GM12891 (cell line): Measurements from ENCODE around the gene HIGD2A.

ENCODE experiments used
- DNase-seq: peaks from one replicate; pipeline ENCODE4 v3.0.0; 2011; ENCODE audit warnings: low spot score; ENCODE audit not compliant: insufficient read length
- FAIRE-seq: peaks from 2 replicates; lab custom pipeline; 2011; peaks lifted over from hg19 to GRCh38; lab: Jason Lieb, UNC
- PAX5 ChIP-seq: IDR thresholded peaks from 2 replicates; pipeline ENCODE4 v1.6.1; 2011; ENCODE audit warnings: low read length, moderate library complexity, mild to moderate bottlenecking; ENCODE audit not compliant: insufficient read depth, severe bottlenecking
- POLR2A ChIP-seq: IDR thresholded peaks from 2 replicates; pipeline ENCODE4 v1.6.1; 2011; ENCODE audit warnings: low read depth, low read length, control low read depth
- POLR2AphosphoS5 ChIP-seq: IDR thresholded peaks from 2 replicates; pipeline ENCODE4 v1.6.1; 2011; ENCODE audit warnings: low read depth, low read length, control low read depth
- POU2F2 ChIP-seq: IDR thresholded peaks from 2 replicates; pipeline ENCODE4 v1.6.1; 2011; ENCODE audit warnings: low read depth, mild to moderate bottlenecking, control low read depth, low read length, moderate library complexity
- SPI1 ChIP-seq: IDR thresholded peaks from 2 replicates; pipeline ENCODE4 v1.6.1; 2011; ENCODE audit warnings: low read depth, low read length, control low read depth
- TAF1 ChIP-seq: IDR thresholded peaks from 2 replicates; pipeline ENCODE4 v1.6.1; 2011; ENCODE audit warnings: low read depth, low read length, control low read depth

HIGD2A gene

GRCh38 chr5:176425791-176426190, 37.2 kb downstream of the HIGD2A start:
- DNase-seq (no peak), FAIRE-seq (no peak)
- TF ChIP-seq POLR2AphosphoS5 (no peak), POU2F2 (no peak), SPI1 (no peak), TAF1 (no peak), POLR2A (no peak), PAX5 (no peak)

DNA sequence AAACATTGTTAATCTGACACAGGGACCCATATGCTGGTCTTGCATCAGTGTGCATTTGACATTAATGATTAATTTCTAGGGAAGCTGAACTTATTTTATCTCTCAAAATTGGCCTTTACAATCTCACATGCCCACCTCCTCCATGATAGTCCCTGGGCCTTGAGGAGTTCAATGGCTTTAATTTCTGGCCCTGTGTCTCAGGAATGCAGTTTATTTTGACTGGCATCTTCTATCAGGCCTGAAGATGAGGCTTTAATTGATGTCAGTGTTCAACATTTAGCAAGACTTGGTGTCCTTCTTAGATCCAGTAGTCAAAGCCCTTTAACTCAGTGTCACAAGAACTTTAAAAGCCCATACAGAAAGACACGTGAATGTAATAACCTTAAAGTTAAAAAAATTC, 38.3 kb downstream of the HIGD2A start:
- no peak for FAIRE-seq
- DNase-seq, result no peak
- no peak for TF ChIP-seq POLR2AphosphoS5
- TF ChIP-seq PAX5, result no peak
- no peak for TF ChIP-seq SPI1
- TF ChIP-seq POU2F2, result no peak
- no peak for TF ChIP-seq POLR2A
- TF ChIP-seq TAF1, result no peak

DNA sequence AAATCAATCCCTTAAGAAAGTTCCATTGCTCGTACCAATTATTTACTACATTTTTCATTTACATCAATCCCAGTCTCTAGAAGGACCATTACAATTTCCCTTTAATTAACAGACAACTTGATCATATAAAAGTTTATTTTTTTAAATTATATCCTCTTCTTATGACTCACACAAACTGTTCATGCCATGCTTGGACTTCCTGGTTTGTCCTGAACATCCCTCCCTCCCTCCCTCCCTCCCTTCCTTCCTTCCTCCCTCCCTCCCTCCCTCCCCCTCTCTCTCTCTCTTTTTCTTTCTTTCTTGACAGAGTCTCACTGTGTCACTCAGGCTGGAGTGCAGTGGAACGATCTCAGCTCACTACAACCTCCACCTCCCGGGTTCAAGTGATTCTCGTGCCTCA, 39.4 kb downstream of the HIGD2A start:
- FAIRE-seq (no peak), DNase-seq (no peak)
- TF ChIP-seq POLR2A (no peak), POU2F2 (no peak), SPI1 (no peak), PAX5 (no peak), POLR2AphosphoS5 (no peak), TAF1 (no peak)

DNA sequence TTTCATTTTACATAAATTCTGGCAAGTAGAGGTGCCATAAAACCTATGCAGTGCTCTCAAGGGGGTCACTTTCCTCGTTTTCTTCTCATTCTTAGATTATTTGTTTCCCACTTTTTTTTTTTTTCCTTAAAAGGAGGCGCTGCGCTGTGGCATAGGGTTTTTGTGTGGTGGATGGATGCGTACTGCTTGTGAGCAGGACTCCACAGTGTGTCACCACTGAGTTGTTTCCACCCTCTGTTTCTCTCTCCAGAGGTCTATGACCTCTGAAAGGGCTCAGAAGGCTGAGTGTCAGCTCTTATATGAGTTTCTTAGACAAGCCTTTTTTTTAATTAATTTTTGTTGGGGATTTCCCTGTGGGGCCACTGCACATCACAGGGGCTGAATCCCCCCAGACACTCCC, 41.4 kb downstream of the HIGD2A start:
- DNase-seq, result no peak
- TF ChIP-seq POU2F2, result no peak
- no peak for TF ChIP-seq PAX5
- TF ChIP-seq POLR2AphosphoS5, result no peak
- no peak for TF ChIP-seq POLR2A
- no peak for TF ChIP-seq SPI1
- no peak for TF ChIP-seq TAF1
- no peak for FAIRE-seq

- no peak for FAIRE-seq
- TF ChIP-seq POU2F2 (no peak), POLR2A (no peak), POLR2AphosphoS5 (no peak), PAX5 (no peak), SPI1 (no peak), TAF1 (no peak)
- no peak for DNase-seq
These were observed 44.2 kb downstream of the HIGD2A start for GRCh38 chr5:176432707-176433106.

DNA sequence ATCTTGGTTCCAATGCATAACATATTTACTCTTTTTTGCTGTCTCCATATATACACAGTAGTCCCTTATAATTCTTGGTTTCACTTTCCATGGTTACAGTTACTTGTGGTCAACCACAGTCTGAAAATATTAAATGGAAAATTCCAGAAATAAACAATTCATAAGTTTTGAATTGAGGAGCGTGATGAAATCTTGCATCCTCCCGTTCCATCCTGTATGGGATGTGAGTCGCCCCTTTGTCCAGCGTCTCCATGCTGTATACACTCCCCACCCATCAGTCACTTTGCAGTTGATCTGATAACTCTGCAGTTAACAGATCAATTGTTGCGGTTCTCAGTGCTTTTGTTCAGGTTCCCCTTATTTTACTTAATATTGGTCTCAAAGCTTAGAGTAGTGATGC, 48.1 kb downstream of the HIGD2A start:
- TF ChIP-seq POLR2A, result no peak
- no peak for TF ChIP-seq TAF1
- TF ChIP-seq SPI1, result no peak
- TF ChIP-seq PAX5, result no peak
- TF ChIP-seq POLR2AphosphoS5, result no peak
- no peak for TF ChIP-seq POU2F2
- FAIRE-seq, result peak; percentile 62

DNA sequence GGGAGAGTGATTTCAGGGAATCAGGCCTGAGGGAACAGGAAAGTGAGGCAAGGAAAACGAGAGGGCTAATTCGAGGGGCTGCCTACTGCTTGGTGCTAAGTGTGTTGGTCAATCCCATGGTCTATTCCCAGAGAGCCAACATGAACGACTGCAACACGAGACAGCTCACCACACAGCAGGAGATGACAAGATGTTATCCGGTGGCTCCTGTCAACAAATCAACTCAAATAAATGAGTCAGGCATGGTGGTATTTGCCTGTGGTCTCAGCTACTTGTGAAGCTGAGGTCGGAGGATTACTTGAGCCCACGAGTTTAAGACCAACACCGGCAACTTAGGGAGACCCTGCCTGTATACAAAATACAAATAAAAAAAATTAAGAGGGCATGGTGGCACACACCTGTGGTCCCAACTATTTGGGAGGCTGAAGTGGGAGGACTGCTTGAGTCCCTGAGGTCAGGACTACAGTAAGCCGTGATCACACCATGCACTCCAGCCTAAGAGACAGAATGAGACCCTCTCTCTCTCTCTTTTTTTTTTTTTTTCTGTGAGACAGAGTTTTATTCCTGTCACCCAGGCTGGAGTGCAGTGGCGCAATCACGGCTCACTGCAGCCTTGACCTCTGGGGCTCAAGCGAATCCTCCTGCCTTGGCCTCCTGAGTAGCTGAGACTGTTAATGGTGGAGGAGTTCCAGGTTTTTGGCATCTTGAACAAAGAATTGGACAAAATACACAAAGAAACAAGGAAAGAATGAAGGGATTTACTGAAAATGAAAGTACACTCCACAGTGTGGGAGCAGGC, 50.6 kb downstream of the HIGD2A start:
- DNase-seq, result no peak
- TF ChIP-seq SPI1, result no peak
- TF ChIP-seq TAF1, result no peak
- TF ChIP-seq PAX5, result no peak
- TF ChIP-seq POU2F2, result no peak
- no peak for TF ChIP-seq POLR2A
- TF ChIP-seq POLR2AphosphoS5, result no peak
- FAIRE-seq, result no peak

More for the DNA sequence above, 48.1 kb downstream of the HIGD2A start:
- no peak for DNase-seq
